ENCODE data around the gene SPSB4. TPM values are rescaled to one million over a fixed set of nuclear protein-coding genes. Genes with fewer than 3 reads are reported as not detected.
"Not testable (repeated sequence)": the region's sequence is repeated elsewhere in the genome, so short reads cannot be mapped to it uniquely, and the experiment has no call there.

Gene SPSB4
- total RNA-seq: not detected

DNA sequence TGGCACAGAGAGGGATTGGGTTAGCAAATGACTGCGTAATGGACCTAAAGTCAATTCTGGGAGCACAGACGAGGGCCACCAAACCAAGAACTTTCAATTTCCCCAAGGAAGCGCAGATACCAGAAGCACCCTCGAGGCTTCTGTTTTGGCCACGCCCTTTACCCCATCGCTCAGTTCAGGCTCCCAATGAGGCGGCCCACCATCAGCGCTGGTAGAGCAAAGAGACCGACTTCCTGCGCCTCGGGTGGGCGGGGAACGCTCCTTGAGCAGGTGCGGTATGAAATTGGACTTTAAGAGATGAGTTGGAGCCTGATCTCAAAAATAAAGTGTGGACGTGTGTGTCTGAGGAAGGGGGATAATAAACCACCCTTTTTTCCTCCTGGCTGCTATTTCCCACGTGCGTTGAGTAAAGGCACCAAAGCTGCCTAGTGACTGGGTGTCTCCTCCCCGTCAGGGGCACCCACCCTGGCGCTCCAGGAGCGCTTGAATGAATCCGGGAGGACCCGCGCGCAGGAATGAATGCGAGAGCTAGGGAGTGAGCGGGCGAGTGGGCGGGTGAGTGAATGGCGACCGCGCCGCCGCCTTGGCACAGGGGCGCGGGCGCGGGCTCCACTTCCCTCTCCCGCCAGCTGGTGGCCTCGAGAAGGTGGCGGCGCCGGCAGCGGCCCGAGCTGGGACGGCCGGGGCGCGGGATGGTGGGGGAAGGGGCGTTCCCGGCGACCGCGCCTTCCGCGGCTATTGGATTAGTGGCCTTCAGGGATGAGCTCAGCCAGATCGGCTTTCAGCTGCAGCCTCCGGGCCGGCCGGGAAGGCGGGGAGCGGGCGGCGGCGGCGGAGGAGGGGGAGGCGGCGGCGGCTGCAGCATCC lies at the start of gene SPSB4:
Gene SPSB4, plus strand, starts transcription at position 772 of the 867 bp plus-strand sequence. CDS start 14,758 bp downstream, outside the sequence.
- no peaks in the 10 kb centered on the region for H3K9me3 Mint-ChIP-seq
- H3K4me3 Mint-ChIP-seq: peak within 1 kb of the TSS; percentile 45
- peak; percentile 76 to 77 for ATAC-seq
- H3K27me3 Mint-ChIP-seq (ENCODE audit: low read depth): peaks cover 68% of the 10 kb centered on the region
- no peaks in the 10 kb centered on the region for H3K36me3 Mint-ChIP-seq (ENCODE audit: insufficient read depth)
- DNase-seq: no peak
- H3K4me1 Mint-ChIP-seq (ENCODE audit: low read depth): peaks cover 13% of the 10 kb centered on the region

DNA sequence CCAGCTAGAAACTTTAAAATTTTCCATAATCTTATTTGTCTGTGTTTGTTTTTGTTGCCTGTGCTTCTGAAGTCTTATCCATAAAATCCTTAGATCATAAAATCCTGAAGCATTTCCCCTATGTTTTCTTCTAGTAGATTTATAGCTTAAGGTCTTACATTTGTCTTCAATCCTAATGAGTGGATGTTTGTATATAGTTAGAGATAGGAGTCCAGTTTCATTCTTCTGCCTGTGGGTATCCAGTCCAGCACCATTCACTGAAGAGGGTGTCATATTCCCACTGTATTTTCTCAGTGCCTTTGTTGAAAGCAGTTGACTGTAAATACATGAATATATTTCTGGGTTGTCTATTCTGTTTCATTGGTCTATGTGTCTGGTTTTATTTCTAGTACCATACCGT lies 44.8 kb upstream of the SPSB4 start:
- no peaks in the 10 kb centered on the region for H3K9me3 Mint-ChIP-seq
- ATAC-seq: no peak
- H3K36me3 Mint-ChIP-seq (ENCODE audit: insufficient read depth): no peaks in the 10 kb centered on the region

DNA sequence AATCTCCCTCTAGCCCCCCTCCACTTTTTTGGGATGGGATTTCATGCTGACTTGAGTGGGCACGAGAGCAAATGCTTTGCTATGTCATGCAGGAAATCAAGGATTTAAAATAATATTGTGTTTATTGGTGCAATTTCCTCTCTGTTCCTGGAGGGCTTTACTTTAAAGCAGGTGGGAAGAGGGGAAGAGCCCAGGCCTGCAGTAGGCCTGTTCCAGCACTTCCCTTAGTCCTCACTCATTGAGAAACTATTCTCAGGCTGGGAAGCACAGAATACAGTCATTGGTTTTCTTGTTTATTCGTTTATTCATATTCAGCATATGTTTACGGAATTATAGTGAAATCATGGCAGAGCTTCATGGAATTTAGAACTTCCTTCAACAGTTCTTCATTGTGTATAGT lies 41.7 kb upstream of the SPSB4 start:
- no peaks in the 10 kb centered on the region for H3K9me3 Mint-ChIP-seq
- no peak overlapping the region for H3K4me3 Mint-ChIP-seq
- no peak for ATAC-seq
- H3K27me3 Mint-ChIP-seq (ENCODE audit: low read depth): peaks cover 24% of the 10 kb centered on the region
- DNase-seq: no peak
- peaks cover 5% of the 10 kb centered on the region for H3K4me1 Mint-ChIP-seq (ENCODE audit: low read depth)
- H3K36me3 Mint-ChIP-seq (ENCODE audit: insufficient read depth): no peaks in the 10 kb centered on the region

More for the DNA sequence above, 44.8 kb upstream of the SPSB4 start:
- H3K27me3 Mint-ChIP-seq (ENCODE audit: low read depth): peaks cover 17% of the 10 kb centered on the region
- H3K4me1 Mint-ChIP-seq (ENCODE audit: low read depth): peaks cover 2% of the 10 kb centered on the region
- DNase-seq: no peak
- no peak overlapping the region for H3K4me3 Mint-ChIP-seq

DNA sequence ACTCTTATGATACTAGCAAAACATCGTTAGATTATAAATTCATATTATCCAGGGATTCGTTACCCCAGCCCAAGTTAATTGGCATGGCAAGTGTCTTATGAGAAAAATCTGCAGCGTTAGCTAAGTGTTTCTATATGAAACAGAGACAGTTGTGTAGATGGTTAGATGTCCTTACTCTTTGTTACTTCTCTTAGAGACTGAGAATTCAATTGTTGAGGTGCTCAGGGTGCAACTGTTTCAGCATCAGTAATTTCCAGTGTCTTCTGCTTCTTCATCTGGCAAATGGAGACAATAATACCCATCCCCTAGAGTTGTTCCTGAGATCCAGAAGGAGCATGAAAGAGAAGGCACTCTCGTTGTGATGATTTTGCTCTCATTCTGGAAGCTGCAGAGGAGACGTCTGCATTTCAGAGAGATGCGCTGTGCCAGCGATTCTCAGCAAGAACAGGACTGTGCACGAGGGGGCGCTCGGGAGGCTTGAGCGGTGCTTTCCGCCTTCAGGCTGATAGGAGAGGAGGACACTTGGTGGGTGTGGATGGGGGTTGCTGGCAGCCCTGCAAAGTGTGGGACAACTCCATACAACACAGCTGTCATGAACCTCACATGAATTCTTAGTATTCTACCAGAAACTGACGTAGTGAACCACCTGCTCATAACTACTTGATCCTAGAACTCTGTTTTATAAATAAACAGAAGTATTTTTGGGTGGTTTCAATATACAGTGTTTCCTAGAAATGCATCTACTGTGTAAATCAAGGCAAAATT lies 39.7 kb upstream of the SPSB4 start:
- DNase-seq: peak; percentile 58
- ATAC-seq: peak; percentile 95 to 97
- Mint-ChIP-seq H3K9me3 (no peaks in the 10 kb centered on the region), H3K4me3 (no peak overlapping the region), H3K27me3 (ENCODE audit: low read depth) (peaks cover 26% of the 10 kb centered on the region), H3K36me3 (ENCODE audit: insufficient read depth) (no peaks in the 10 kb centered on the region), H3K4me1 (ENCODE audit: low read depth) (peaks cover 5% of the 10 kb centered on the region)

DNA sequence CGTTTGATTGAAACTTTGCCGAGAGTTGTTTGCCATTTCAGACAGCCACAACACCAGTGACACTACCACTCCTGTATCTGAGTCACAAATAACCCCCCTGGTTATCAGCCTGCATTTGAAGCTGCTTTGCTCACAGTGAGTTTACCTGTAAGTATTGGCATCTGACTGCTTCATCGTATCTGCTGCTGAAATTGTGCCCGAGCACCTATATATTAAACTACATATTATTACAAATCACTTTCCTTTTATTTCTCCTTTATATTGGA lies 39.2 kb upstream of the SPSB4 start:
- Mint-ChIP-seq H3K27me3 (ENCODE audit: low read depth) (peaks cover 26% of the 10 kb centered on the region), H3K9me3 (no peaks in the 10 kb centered on the region), H3K36me3 (ENCODE audit: insufficient read depth) (no peaks in the 10 kb centered on the region), H3K4me3 (no peak overlapping the region), H3K4me1 (ENCODE audit: low read depth) (peaks cover 5% of the 10 kb centered on the region)
- DNase-seq (no peak), ATAC-seq (peak; percentile 38 to 42)

DNA sequence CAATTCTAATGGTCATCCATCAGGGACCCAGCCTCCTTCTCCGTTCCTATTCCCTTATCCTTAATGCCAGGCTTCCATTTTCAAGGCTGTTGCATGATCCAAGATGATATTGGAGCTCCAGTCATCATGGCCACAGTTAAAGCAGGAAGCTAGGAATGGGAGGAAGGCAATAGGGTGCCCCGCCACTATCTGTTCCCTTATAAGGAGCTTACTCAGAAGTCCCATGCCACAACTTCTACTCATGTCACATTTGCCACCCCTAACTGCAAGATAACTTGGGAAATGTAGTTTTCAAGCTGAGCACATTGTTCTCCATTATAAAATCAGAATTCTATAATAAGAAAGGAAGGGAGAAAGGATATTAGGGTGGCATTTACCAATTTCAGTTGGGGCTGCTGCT lies 38.6 kb upstream of the SPSB4 start:
- Mint-ChIP-seq H3K4me3 (no peak overlapping the region), H3K9me3 (no peaks in the 10 kb centered on the region), H3K36me3 (ENCODE audit: insufficient read depth) (no peaks in the 10 kb centered on the region), H3K27me3 (ENCODE audit: low read depth) (peaks cover 25% of the 10 kb centered on the region), H3K4me1 (ENCODE audit: low read depth) (peaks cover 8% of the 10 kb centered on the region)
- DNase-seq: no peak
- no peak for ATAC-seq

DNA sequence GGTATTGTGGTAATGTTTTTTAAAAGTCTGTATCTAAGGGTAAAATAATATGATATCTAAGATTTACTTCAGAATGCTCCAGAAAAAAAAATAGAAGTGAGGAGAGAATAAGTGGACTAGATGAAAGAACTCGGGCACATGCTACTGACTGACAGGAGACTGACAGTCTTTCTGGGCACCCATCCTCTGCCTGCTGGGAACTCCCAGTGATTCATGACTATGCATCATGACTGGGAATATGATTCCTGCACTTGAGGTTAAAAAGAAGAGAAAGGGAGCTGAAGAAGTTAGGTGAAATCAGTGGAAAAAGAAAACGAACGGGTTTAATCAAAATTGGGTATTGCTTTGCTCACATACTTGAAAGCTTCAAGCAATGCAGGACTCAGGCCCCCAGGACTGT lies 35.7 kb upstream of the SPSB4 start:
- Mint-ChIP-seq H3K4me3 (no peak overlapping the region), H3K36me3 (ENCODE audit: insufficient read depth) (no peaks in the 10 kb centered on the region), H3K27me3 (ENCODE audit: low read depth) (peaks cover 11% of the 10 kb centered on the region), H3K4me1 (ENCODE audit: low read depth) (peaks cover 12% of the 10 kb centered on the region), H3K9me3 (no peaks in the 10 kb centered on the region)
- no peak for DNase-seq
- no peak for ATAC-seq

DNA sequence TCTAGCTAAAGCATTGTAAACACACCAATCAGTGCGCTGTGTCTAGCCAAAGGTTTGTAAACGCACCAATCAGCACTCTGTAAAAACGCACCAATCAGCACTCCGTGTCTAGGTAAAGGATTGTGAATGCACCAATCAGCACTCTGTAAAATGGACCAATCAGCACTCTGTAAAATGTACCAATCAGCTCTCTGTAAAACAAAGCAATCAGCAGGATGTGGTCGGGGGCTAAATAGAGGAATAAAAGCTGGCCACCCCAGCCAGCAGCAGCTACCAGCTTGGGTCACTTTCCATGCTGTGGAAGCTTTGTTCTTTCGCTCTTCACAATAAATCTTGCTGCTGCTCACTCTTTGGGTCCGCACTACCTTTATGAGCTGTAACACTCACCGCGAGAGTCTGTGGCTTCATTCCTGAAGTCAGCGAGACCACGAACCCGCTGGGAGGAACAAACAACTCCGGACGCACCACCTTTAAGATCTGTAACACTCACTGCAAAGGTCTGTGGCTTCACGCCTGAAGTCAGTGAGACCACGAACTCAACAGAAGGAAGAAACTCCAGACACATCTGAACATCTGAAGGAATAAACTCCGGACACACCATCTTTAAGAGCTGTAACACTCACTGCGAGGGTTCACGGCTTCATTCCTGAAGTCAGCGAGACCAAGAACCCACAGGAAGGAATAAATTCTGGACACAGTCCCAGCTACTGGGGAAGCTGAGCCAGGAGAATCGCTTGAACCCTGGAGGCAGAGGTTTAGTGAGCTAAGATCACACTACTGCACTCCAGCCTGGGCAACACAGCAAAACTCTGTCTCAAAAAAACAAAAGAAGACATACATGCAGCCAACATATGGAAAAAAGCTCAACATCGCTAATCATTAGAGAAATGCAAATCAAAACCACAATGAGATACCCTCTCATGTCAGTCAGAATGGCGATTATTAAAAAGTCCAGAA lies 33.5 kb upstream of the SPSB4 start:
- peak overlapping the region; percentile 53 for H3K4me3 Mint-ChIP-seq
- DNase-seq; H3K27me3 Mint-ChIP-seq (ENCODE audit: low read depth); H3K36me3 Mint-ChIP-seq (ENCODE audit: insufficient read depth); ATAC-seq; H3K9me3 Mint-ChIP-seq; H3K4me1 Mint-ChIP-seq (ENCODE audit: low read depth): not testable (repeated sequence)

DNA sequence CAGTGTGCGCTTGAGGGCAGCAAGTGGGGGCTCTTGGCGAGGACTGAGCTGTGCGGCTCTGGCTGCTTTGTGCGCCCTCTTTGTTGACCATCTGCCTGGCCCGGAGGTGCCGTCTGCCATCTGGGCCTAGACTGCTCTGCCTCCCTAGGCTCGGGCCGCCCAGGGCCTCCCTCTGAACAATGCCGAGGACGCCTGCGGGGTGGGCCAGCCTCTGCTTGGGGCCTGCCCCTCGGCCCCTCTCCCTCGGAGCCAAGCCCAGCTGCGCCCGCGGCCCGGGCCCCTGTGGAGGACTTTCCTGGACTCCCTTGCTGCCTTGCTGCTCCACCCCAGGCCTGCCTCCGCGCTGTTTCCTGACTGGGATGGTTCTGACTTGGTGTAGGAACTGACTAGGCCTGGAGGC lies 31.9 kb upstream of the SPSB4 start:
- Mint-ChIP-seq H3K36me3 (ENCODE audit: insufficient read depth) (no peaks in the 10 kb centered on the region), H3K4me3 (no peak overlapping the region), H3K9me3 (no peaks in the 10 kb centered on the region), H3K27me3 (ENCODE audit: low read depth) (peaks cover 2% of the 10 kb centered on the region), H3K4me1 (ENCODE audit: low read depth) (peaks cover 7% of the 10 kb centered on the region)
- DNase-seq (no peak), ATAC-seq (peak in 1 of 2 donors; percentile 30)

DNA sequence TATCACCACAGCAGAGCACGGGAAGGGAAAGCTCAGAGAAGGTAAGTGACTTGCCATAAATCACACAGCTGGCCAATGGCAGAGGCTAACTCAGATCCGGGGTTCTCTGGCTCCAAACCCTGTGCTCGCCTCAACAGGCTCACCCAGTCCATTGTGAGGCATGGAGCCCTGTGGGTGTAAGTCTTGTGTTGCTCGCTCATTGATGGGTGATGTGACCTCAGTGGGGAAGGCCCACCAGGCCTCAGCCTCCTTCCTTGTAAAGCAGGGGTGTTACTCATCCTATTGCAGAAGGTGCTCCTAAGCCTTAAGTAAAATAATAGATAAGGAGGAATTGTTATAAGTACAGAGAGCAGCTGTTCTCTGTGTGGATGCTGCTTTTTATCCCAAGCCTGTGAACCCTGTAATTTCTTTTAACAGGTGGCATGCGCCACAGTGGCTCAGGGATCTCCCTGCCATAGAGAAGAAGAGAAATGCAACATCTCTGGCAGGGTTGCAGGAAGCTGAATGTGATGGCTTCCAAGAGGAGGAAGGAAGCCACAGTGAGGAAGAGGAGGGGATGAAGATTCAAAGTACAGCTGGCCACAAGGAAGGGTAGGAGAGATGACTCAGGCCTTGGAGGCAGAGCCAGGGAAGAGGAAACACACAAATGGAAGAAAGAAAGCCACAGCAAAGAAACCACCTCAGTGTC lies 30.9 kb upstream of the SPSB4 start:
- Mint-ChIP-seq H3K27me3 (ENCODE audit: low read depth) (peaks cover 2% of the 10 kb centered on the region), H3K9me3 (no peaks in the 10 kb centered on the region), H3K4me3 (no peak overlapping the region), H3K36me3 (ENCODE audit: insufficient read depth) (no peaks in the 10 kb centered on the region), H3K4me1 (ENCODE audit: low read depth) (peaks cover 7% of the 10 kb centered on the region)
- DNase-seq: no peak
- ATAC-seq: peak; percentile 32 to 40

DNA sequence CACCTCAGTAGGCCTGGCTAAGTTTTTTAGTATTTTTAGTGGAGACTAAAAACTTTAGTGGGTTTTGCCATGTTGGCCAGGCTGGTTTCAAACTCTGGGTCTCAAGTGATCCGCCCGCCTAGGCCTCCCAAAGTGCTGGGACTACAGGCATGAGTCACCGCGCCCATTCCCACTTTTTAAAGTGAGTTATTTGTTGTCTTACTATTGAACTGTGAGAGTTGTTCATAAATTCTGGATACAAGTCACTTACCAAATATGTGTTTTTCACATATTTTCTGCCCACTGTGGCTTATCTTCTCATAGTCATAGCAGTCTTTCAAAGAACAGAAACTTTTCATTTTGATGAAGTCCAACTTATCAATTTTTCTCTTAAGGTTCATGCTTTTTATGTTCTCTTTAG lies 29.9 kb upstream of the SPSB4 start:
- no peak for ATAC-seq
- Mint-ChIP-seq H3K9me3 (no peaks in the 10 kb centered on the region), H3K27me3 (ENCODE audit: low read depth) (peaks cover 3% of the 10 kb centered on the region), H3K4me3 (no peak overlapping the region), H3K36me3 (ENCODE audit: insufficient read depth) (no peaks in the 10 kb centered on the region), H3K4me1 (ENCODE audit: low read depth) (peaks cover 7% of the 10 kb centered on the region)
- DNase-seq: no peak

DNA sequence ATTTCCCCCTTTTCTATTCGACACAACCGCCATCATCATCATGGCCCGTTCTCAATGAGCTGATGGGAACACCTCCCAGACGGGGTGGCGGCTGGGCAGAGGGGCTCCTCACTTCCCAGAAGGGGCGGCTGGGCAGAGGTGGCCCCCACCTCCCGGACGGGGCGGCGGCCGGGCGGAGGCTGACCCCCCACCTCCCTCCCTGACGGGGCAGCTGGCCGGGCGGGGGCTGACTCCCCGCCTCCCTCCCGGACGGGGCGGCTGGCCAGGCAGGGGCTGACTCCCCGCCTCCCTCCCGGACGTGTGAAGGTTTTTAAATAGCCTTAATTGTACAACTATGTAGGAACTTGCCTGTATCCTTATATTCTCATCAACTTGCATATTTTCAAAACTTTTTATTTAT lies 20.9 kb upstream of the SPSB4 start:
- ATAC-seq (no peak), DNase-seq (no peak)
- no peaks in the 10 kb centered on the region for H3K9me3 Mint-ChIP-seq
- H3K27me3 Mint-ChIP-seq (ENCODE audit: low read depth): peaks cover 7% of the 10 kb centered on the region
- no peak overlapping the region for H3K4me3 Mint-ChIP-seq
- no peaks in the 10 kb centered on the region for H3K36me3 Mint-ChIP-seq (ENCODE audit: insufficient read depth)
- no peaks in the 10 kb centered on the region for H3K4me1 Mint-ChIP-seq (ENCODE audit: low read depth)

DNA sequence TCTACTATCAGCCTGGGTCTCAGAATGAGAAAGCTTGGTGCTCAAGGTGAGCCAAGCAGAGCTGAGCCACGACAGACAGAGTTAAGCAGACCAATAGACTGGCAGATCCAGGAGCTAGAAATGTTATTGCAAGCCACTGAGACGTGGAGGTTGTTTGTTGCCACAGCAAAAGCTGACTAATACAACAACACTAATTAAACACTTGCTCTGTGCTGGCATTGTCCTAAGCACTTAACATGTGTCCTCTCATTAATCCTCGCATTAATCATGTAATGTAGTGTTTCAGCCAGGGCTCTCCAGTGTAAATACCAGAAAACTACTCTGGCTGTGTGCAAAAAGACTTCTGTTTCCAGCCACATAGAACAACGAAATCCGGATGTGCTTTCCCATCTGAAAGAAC lies 11.6 kb upstream of the SPSB4 start:
- Mint-ChIP-seq H3K36me3 (ENCODE audit: insufficient read depth) (no peaks in the 10 kb centered on the region), H3K4me1 (ENCODE audit: low read depth) (no peaks in the 10 kb centered on the region), H3K27me3 (ENCODE audit: low read depth) (peaks cover 17% of the 10 kb centered on the region), H3K4me3 (no peak overlapping the region), H3K9me3 (no peaks in the 10 kb centered on the region)
- ATAC-seq (no peak), DNase-seq (no peak)

All from activated T-cell treated with anti-CD3 and anti-CD28 coated beads, Interleukin-2, amount 50 U/mL, for 4 hours (primary cell).